Left ventricle myocardium superior (tissue), 1 donor: Measurements from ENCODE around the gene SV2B. TPM values are rescaled to one million over a fixed set of nuclear protein-coding genes. Genes with fewer than 3 reads are reported as not detected.

Experiments
- ATAC-seq: fragments of 200-7000 bp; cut with Tn5 transposase; one replicate; pipeline ENCODE4 v1.9.1; 2020; ENCODE audit warnings: mild to moderate bottlenecking, moderate library complexity
- DNase-seq: peaks from one replicate; pipeline ENCODE4 v3.0.0-alpha.2; 2020
- intact Hi-C: fragments of 100-400 bp; cut with micrococcal nuclease; formaldehyde crosslinking; loops from one replicate; pipeline ENCODE4 v1.11.0; 2022
- total RNA-seq: library from RNA; stranded (reverse); fragmentation: NEBNext Ultra II Directional; extraction: Animal tissue kit (Norgen Biotek cat#: 25700); gene quantifications from one replicate; pipeline ENCODE4 v1.2.1, GENCODE V29; 2021
- donor health status: DM: no; HTN: yes; CAD: no; lungs with severe emphysema.

Gene SV2B
- total RNA-seq, 1 donor from 2014 or later: 2.5 TPM

DNA sequence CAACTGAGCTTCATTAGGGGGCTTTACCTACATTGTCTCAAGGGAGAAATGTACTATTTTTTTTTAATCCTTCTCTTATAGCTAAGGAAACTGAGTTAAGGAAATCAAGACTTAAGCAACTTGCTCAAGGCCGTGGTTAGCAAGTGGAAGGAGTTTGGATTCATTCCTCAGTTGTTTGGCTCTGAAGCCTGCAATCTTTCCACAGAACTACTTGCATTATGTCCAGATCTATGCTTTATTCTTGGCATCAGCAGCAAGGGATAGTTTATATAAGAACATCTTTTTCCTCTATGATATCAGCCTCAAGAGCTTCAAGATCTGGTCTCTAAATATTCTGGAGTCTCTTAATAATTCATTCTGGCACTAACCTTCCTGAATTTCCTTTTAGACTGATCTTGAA lies 182.4 kb downstream of the SV2B start:
- ATAC-seq (no peak), DNase-seq (no peak)
- intact Hi-C loops: no loop called here

DNA sequence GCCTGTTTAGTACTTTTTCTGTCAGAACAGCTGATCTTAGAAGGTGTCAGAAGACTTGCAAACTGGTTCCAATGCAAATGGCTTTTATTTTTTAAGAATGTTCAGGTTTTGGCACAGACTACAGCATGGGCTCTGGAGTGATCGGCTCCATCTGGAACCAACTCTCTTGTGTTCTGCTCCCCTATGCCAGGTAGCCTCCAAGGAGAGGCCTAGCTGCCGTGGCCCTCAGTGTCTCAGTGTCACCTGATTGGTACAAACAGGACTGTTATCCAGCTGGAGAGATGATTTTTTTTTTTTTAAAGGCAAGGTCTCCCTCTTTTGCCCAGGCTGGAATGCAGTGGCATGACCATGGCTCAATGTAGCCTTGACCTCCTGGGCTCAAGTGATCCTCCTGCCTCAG lies 183.1 kb downstream of the SV2B start:
- ATAC-seq (no peak), DNase-seq (no peak)
- intact Hi-C loops: no loop called here

DNA sequence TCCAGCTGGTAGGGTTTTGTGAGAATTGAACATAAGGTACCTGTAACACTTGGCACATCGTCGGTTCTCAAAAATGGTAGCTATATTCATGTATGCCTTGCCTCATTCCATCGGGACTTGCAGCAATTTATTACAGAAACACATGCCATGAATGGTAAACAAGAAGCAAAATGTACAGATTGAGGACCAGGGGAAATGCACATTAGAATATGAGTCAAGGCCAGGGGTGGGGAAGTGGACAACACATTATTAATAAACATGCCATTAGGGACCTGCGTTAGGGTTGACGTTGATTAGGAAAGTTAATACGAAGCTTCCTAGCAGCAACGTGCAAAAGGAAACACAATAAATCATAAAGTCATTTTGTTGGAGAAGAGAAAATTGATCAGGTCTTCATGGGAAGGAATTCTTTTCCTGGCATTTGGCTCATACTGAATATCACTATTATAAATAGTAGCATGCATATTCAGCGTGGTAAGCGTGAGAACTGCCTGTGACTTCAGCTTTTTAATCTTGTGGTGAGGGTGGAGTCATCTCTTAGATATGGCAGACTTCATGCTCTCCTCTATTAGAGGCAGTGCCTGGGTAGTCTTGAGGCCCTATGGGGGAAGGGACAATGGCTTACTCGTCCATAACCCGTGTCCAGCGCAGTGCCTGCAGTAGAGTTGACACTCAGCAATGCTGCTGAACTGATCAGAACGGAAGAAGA lies 184.9 kb downstream of the SV2B start:
- intact Hi-C loops: no loop called here
- DNase-seq: no peak
- ATAC-seq: peak; percentile 28

DNA sequence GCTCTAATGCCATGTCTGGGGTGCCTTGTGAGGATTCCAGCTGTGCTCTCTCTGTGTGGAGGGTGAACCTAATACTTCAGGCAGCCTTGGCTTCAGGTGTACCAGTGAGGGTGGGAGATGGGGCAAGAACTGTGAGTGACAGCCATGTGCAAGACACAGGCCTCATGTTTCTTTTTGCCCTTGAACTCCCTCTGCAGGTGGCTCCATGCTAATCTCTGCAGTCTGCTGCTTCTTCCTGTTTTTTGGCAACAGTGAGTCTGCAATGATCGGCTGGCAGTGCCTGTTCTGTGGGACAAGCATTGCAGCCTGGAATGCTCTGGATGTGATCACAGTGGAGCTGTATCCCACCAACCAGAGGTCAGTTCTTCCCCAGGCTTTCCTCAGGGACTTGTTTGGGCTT lies 189.3 kb downstream of the SV2B start:
- intact Hi-C loops: no loop called here
- ATAC-seq (peak; percentile 55), DNase-seq (no peak)

DNA sequence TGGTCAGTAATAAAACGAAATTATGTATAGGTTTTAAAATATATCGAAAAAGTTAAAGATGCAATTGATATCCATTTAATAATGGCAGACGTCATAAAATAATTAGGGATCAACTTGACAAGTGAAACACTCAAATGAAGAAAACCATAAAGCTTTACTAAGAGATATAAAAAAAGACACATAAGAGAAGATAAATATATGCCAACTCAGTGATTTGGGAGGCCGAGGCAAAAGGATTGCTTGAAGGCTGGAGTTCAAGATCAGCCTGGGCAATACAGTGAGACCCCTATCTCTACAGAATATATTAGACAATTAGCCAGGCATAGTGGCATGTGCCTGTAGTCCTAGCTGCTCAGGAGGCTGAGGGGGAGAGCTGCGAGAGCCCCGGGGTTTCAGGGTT lies 190.5 kb downstream of the SV2B start:
- intact Hi-C loops: no loop called here
- DNase-seq (no peak), ATAC-seq (no peak)

DNA sequence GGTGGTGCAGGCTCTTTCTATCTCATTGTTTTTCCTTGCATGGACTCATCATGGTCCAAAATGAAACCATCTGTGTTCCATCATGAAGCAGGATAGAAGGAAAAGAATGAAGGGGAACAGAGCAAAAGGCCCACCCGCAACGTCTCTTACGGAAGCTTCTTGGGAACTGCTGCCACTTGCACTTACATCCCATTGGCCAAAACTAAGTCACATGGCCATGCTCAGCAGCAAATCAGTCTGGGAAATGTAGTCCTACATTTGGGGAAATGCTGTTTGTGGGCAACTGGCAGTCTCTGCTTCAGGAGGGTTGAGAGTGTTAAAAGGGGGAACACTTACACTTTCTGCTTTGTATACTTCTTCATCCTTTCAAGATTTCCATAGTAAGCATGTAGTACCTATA lies 191.6 kb downstream of the SV2B start:
- DNase-seq (no peak), ATAC-seq (peak; percentile 33)
- intact Hi-C loops: no loop called here

DNA sequence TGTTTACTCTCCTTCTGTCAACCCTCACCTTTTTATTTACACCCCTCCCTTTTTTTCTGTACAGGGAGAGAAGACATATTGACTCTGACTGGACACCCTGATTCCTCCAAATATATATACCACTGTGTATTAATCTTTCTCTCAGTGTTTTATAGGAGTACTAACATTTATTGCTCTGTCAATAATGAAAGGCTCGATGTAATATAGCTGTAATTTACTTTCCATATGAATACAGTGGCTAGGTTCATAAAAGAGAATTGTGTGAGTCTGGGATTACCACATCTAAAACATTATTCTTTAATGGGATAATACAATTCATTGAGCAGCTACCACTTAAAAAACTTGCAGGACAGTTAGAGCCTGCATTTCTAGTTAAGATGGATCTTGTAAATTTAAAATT lies 194.3 kb downstream of the SV2B start:
- DNase-seq (no peak), ATAC-seq (no peak)
- intact Hi-C loops: no loop called here

DNA sequence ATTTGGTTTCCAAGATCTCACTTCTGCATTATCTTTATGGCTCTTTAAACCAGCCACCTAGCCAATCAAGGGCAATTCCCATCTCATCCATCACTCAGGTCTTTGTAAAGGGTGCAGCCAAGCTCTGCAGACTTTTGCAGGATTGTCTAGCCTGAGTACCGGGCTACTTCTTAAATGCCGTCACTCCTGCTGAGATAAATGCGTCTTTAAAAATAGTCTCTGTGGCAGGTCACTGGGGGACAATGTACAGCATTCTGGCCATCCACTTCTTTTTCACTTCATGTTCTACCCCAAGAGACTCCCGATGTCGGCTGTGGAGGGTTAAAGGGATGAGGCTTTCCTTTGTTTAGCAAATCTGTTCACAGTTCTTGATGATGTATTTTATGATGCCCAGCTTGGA lies 194.7 kb downstream of the SV2B start:
- intact Hi-C loops: no loop called here
- ATAC-seq (peak; percentile 64), DNase-seq (no peak)

DNA sequence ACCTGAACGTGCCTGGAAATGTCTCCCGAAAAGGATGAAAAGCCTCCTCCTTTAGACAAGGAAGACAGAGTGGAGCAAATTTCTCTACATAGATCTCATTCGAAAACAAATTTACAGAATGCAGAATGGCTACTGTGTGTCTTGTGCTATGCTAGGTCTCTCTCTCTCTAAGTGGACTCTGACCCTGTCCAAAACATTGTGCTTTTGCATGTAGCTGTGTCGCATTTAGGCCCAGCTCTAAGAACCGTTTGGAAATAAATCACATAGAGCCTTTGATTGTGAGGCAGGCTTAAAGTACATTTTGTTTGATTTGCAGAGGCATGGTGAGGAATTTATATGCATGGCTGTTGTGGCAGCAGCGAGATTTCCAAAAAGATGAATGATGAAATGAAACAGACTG lies 198.0 kb downstream of the SV2B start:
- no peak for DNase-seq
- intact Hi-C loops: no loop called here
- no peak for ATAC-seq

DNA sequence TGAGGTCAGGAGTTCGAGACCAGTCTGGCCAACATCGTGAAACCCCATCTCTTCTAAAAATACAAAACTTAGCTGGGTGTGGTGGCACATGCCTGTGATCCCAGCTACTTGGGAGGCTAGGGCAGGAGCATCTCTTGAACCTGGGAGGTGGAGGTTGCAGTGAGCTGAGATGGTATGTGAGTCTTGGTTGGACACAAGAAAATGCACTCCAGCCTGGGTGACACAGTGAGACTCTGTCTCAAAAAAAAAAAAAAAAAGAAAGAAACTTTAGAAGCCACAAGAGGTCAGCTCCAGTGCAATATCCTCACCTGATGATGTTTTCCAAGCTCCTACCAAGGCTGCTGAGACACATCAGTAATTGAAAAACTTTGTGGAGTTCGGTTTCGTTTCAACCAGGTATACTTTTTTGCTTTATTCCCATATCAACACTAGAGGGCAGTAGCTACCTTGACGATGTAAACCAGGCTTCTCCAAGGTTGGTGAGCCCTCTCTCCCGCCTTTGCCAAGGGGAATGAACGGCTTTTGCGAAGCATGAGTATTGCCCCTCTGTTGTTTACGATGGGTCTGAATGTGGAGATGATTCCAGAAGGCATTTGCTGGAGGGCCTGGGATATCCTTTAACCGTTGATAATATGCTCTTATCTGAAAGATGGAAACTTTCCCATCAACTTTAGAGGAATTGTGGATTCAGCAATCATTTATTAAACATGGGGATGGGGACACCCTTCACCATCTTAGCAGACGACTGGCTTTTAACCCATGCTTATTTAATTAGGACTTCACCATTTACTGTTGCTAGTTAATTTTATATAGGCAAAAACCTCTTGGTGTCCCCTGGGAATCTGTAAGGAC lies 202.8 kb downstream of the SV2B start:
- intact Hi-C loops: loop anchor here (5.0 kb wide), 3 partner anchors 219 to 779 kb away; no protein-coding TSS in a partner anchor
- DNase-seq (no peak), ATAC-seq (peak; percentile 88)

DNA sequence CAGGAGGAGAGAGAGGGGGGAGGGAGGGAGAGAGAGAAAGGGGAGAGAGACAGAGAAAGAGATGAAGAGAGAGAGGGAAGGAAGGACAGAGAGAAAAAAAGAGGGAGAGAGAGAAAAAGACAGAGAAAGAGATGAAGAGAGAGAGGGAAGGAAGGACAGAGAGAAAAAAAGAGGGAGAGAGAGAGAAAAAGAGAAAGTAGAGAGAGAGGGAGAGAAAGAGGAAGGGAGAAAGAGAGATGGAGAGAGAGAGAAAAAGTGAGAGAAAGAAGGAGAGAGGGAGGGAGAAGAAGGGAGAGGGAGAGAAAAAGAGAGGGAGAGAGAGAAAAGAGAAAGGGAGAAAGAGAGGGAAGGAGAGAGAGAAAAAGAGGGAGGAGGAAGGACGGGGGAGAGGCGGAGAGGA lies 204.2 kb downstream of the SV2B start:
- DNase-seq: no peak
- ATAC-seq: no peak
- intact Hi-C loops: loop anchor here (5.0 kb wide), 3 partner anchors 218 to 778 kb away; no protein-coding TSS in a partner anchor

DNA sequence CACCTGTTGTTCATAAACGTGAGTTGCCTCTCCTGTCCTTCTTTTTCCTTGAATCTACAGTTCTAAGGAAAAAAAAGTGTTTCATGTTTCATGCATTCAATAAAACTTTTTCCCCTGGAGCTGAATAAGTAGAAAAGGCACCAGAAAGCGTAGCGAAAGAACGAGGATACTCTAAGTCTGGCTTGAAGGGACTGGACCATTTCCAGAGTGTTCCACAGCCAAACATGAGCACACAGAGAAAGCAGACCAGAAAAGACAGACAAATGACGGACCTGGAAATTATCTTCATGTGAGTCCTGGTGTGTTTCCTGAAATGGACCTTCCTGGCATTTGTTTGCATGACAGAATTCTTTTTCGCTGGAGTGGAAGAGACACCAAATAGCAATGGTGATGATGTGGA lies 204.7 kb downstream of the SV2B start:
- intact Hi-C loops: loop anchor here (5.0 kb wide), 3 partner anchors 218 to 778 kb away; no protein-coding TSS in a partner anchor
- DNase-seq: no peak
- ATAC-seq: peak; percentile 54

DNA sequence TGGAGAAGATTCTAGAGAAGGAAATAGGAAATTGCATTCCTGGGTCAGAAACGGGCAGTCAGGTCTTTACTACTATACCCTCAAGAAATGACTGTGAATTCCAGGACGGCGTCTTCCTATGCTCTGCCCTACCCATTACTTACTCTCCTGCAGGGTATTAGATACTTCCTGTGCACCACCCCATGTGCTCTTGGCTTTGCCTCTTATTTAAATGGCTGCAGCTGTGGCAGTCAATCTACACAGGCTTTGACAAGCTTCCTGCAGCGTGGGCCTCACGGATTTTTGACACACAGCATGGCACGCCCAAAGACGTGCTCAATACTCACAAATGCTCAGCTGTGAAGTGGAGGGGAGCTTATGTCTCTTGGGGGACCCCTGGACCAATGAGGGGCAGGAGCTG lies 206.1 kb downstream of the SV2B start:
- intact Hi-C loops: no loop called here
- no peak for ATAC-seq

DNA sequence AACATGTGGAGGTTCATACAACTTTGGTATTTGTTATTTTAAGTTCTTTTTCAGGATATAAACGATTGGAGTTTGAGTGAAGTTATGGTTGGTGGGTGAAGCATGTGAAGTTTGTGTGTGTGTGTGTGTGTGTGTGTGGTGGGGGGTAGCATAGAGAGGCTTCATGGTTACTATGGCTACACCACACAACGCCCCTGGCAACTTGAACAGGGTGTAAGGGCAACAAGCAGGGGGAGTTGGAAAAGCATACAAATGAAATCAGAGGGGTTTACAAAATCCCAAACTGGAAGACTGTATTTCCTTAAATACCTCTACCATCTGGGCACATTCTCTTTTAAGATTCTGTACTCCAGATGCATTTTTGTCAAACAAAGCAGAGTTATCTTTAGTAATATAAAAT lies 207.5 kb downstream of the SV2B start:
- no peak for DNase-seq
- intact Hi-C loops: no loop called here
- ATAC-seq: no peak

More for the DNA sequence above, 206.1 kb downstream of the SV2B start:
- no peak for DNase-seq

DNA sequence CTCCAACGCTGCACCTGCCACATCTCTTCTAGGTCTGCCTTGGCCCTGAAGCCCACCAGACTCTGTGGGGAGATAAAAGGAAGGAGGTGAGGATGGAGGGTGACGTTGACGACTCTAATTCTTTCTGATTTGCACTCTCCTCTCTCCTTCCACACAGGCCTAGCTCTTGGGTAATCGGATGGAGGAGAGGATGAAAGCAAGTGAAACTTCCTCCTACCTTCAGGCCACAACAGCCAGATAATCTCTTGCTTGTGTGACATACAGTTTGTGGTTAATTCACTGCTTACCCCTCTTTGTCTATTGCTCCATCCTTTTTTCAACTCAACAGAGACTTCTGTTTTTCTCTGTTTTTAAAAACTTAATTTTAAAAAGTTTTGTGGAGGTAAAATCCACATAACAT lies 208.1 kb downstream of the SV2B start:
- ATAC-seq (no peak), DNase-seq (no peak)
- intact Hi-C loops: no loop called here

DNA sequence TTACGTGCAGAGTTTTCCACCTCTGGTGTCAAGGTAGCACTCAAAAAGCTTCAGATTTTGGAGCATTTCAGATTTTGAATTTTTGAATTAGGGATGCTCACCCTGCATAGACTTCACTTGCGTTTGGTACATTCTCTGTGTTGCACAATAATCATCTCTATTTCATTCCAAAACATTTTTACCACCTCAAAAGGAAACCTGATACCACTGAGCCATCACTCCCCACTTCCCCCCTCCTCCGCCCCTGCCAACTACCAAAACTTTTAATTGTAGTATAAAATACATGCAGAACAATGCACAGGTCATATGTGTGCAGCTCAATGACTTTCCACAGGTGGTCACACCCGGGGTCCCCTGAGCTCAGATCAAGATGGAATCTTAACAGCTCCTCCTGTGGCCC lies 208.8 kb downstream of the SV2B start:
- ATAC-seq: no peak
- intact Hi-C loops: no loop called here
- no peak for DNase-seq

DNA sequence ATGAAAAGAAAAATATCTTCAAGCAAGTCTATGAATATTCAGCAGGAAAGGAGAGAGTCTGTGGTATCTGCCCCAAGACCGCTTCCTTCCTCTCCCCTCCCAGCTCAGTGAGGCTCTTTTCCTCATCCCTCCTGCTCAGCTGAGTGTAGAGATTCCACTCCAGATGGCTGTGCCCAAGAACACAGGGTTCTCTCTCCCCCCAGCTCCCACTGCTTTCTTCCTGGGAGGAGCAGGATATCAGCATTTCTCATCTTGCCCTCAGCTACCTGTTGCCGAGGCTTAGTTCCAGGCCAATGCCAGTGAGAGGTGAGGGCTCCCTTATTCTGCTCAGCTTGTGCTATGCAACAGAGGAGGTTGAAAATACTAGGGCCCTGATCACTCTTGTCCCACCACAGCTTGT lies 211.9 kb downstream of the SV2B start:
- no peak for DNase-seq
- intact Hi-C loops: no loop called here
- ATAC-seq: no peak

DNA sequence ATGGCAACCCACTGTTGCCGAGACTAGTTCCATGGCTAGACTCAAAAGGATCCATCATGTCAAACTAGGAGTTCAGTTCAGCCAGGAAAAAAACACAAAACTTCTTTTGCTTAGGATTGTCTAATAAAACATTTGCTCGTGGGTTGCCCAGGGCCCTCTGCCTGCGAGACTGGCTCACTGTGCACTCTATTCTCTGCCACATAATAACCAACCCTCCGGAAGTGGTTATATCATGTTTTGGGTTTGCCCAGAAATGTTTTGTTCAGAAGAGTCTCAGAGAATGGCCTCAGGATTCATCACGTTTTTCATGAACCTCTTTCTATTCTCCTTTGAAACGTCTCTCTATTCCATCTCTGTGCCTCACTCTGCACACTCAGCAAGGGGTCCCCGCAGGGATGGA lies 216.1 kb downstream of the SV2B start:
- ATAC-seq (no peak), DNase-seq (no peak)
- intact Hi-C loops: no loop called here

DNA sequence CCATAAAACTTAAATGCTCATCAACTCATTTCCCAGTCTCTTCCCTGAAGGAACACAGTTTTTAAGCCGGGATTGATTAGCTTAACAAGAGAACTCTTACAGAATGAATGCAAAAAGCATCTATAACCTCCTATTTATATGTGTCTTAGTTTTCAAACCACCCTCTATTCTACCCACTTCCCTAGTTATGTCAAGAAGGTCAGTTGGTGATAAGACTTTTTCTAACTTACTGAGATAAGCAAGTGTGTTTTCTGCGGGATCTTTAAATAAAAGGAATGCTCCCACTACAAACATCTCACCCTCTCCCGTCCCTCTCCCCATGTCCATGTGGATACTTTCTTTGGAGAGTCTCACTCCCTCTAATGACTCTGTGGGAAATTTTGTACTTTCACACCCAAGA lies 218.5 kb downstream of the SV2B start:
- intact Hi-C loops: no loop called here
- no peak for DNase-seq
- ATAC-seq: no peak

DNA sequence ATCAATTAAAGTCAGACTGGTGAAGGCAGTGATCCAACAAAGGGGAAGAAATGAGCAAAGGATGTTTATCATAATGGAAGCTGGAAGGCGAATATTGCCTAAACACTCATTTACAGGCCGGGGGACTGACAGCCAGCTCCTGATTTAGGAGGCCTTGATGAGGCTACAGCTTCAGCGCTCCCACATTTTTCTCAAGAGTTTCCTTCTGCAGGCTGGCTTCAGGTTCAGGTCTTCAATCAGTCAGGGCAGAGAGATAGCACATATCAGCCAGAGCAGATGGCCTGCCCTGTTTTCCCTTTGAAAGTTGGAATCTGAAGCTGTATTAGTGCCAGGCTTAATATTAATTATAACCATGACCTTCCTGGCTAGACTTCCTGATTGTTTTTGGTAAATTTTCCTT lies 218.9 kb downstream of the SV2B start:
- no peak for DNase-seq
- intact Hi-C loops: no loop called here
- ATAC-seq: no peak
